ENCODE data around the gene CHMP2B.

CHMP2B gene

GRCh38 chr3:87206070-87206469, 21.0 kb upstream of the CHMP2B start:
- no peaks in the 10 kb centered on the region for H3K27me3 ChIP-seq (ENCODE audit: low read depth)
- H3K4me1 ChIP-seq, result peaks cover 27% of the 10 kb centered on the region
- H3K9me3 ChIP-seq, result no peaks in the 10 kb centered on the region
- DNase-seq (ENCODE audit: low spot score in 2 of 2), result no peak
- H3K4me3 ChIP-seq, result no peak overlapping the region
- H3K36me3 ChIP-seq (replicated peaks), result no peaks in the 10 kb centered on the region
- in situ Hi-C loops (cut with MboI; ENCODE audit: low sequenced_read_pairs), result no loop called here

GRCh38 chr3:87206635-87207034, 20.5 kb upstream of the CHMP2B start:
- peak in 1 of 2 experiments; percentile 79 for DNase-seq (ENCODE audit: low spot score in 2 of 2)
- Histone ChIP-seq H3K36me3 (replicated peaks) (no peaks in the 10 kb centered on the region), H3K9me3 (no peaks in the 10 kb centered on the region), H3K4me1 (peaks cover 27% of the 10 kb centered on the region), H3K4me3 (no peak overlapping the region), H3K27me3 (ENCODE audit: low read depth) (no peaks in the 10 kb centered on the region)
- in situ Hi-C loops (cut with MboI; ENCODE audit: low sequenced_read_pairs), result no loop called here

GRCh38 chr3:87207460-87207859, 19.6 kb upstream of the CHMP2B start:
- DNase-seq (ENCODE audit: low spot score in 2 of 2), result peak in 1 of 2 experiments; percentile 57

GRCh38 chr3:87209111-87209510, 18.0 kb upstream of the CHMP2B start:
- no peak for DNase-seq (ENCODE audit: low spot score in 2 of 2)
- in situ Hi-C loops (cut with MboI; ENCODE audit: low sequenced_read_pairs), result no loop called here
- no peaks in the 10 kb centered on the region for H3K36me3 ChIP-seq (replicated peaks)
- no peak overlapping the region for H3K4me3 ChIP-seq
- H3K27me3 ChIP-seq (ENCODE audit: low read depth), result no peaks in the 10 kb centered on the region
- peaks cover 24% of the 10 kb centered on the region for H3K4me1 ChIP-seq
- no peaks in the 10 kb centered on the region for H3K9me3 ChIP-seq

More at GRCh38 chr3:87207460-87207859, 19.6 kb upstream of the CHMP2B start:
- in situ Hi-C loops (cut with MboI; ENCODE audit: low sequenced_read_pairs), result no loop called here
- H3K4me1 ChIP-seq, result peaks cover 27% of the 10 kb centered on the region
- H3K9me3 ChIP-seq, result no peaks in the 10 kb centered on the region
- H3K27me3 ChIP-seq (ENCODE audit: low read depth), result no peaks in the 10 kb centered on the region
- no peaks in the 10 kb centered on the region for H3K36me3 ChIP-seq (replicated peaks)
- no peak overlapping the region for H3K4me3 ChIP-seq

GRCh38 chr3:87218560-87218959, 8.5 kb upstream of the CHMP2B start:
- in situ Hi-C loops (cut with MboI; ENCODE audit: low sequenced_read_pairs), result no loop called here

GRCh38 chr3:87219611-87220010, 7.5 kb upstream of the CHMP2B start:
- Histone ChIP-seq H3K4me1 (no peaks in the 10 kb centered on the region), H3K27me3 (ENCODE audit: low read depth) (no peaks in the 10 kb centered on the region), H3K36me3 (replicated peaks) (no peaks in the 10 kb centered on the region), H3K9me3 (no peaks in the 10 kb centered on the region), H3K4me3 (no peak overlapping the region)
- no peak for DNase-seq (ENCODE audit: low spot score in 2 of 2)
- in situ Hi-C loops (cut with MboI; ENCODE audit: low sequenced_read_pairs), result no loop called here

More at GRCh38 chr3:87218560-87218959, 8.5 kb upstream of the CHMP2B start:
- no peak for DNase-seq (ENCODE audit: low spot score in 2 of 2)
- no peaks in the 10 kb centered on the region for H3K9me3 ChIP-seq
- no peaks in the 10 kb centered on the region for H3K27me3 ChIP-seq (ENCODE audit: low read depth)
- no peaks in the 10 kb centered on the region for H3K36me3 ChIP-seq (replicated peaks)
- H3K4me1 ChIP-seq, result no peaks in the 10 kb centered on the region
- no peak overlapping the region for H3K4me3 ChIP-seq

- peaks cover 7% of the 10 kb centered on the region for H3K4me1 ChIP-seq
- no peaks in the 10 kb centered on the region for H3K9me3 ChIP-seq
- H3K4me3 ChIP-seq, result no peak overlapping the region
- no peaks in the 10 kb centered on the region for H3K27me3 ChIP-seq (ENCODE audit: low read depth)
- H3K36me3 ChIP-seq (replicated peaks), result no peaks in the 10 kb centered on the region; the same call in 1 of the 2 replicates
- DNase-seq (ENCODE audit: low spot score in 2 of 2), result no peak
- in situ Hi-C loops (cut with MboI; ENCODE audit: low sequenced_read_pairs), result no loop called here
Observed at GRCh38 chr3:87225659-87226058, 1.4 kb upstream of the CHMP2B start.

GRCh38 chr3:87227835-87228144, 681 bp downstream of the CHMP2B start:
- no peak for DNase-seq (ENCODE audit: low spot score in 2 of 2)
- Histone ChIP-seq H3K36me3 (replicated peaks) (no peaks in the 10 kb centered on the region; the same call in 1 of the 2 replicates), H3K4me3 (peak overlapping the region; percentile 90), H3K9me3 (no peaks in the 10 kb centered on the region), H3K4me1 (peaks cover 7% of the 10 kb centered on the region), H3K27me3 (ENCODE audit: low read depth) (no peaks in the 10 kb centered on the region)
- in situ Hi-C loops (cut with MboI; ENCODE audit: low sequenced_read_pairs), result no loop called here

GRCh38 chr3:87228316-87228715, 1.2 kb downstream of the CHMP2B start:
- DNase-seq (ENCODE audit: low spot score in 2 of 2), result no peak
- Histone ChIP-seq H3K9me3 (no peaks in the 10 kb centered on the region), H3K4me1 (peaks cover 7% of the 10 kb centered on the region), H3K27me3 (ENCODE audit: low read depth) (no peaks in the 10 kb centered on the region), H3K36me3 (replicated peaks) (no peaks in the 10 kb centered on the region; the same call in 1 of the 2 replicates), H3K4me3 (peak overlapping the region; percentile 90)
- in situ Hi-C loops (cut with MboI; ENCODE audit: low sequenced_read_pairs), result no loop called here

GRCh38 chr3:87229113-87229512, 2.0 kb downstream of the CHMP2B start:
- in situ Hi-C loops (cut with MboI; ENCODE audit: low sequenced_read_pairs), result no loop called here
- no peak overlapping the region for H3K4me3 ChIP-seq

GRCh38 chr3:87233805-87234204, 6.7 kb downstream of the CHMP2B start:
- Histone ChIP-seq H3K4me3 (no peak overlapping the region), H3K27me3 (ENCODE audit: low read depth) (no peaks in the 10 kb centered on the region), H3K36me3 (replicated peaks) (no peaks in the 10 kb centered on the region; the same call in 1 of the 2 replicates), H3K4me1 (0 out of 2 replicates have a peak, but pooled peaks cover 2% of the 10 kb centered on the region), H3K9me3 (no peaks in the 10 kb centered on the region)
- in situ Hi-C loops (cut with MboI; ENCODE audit: low sequenced_read_pairs), result no loop called here
- DNase-seq (ENCODE audit: low spot score in 2 of 2), result no peak

More at GRCh38 chr3:87229113-87229512, 2.0 kb downstream of the CHMP2B start:
- Histone ChIP-seq H3K27me3 (ENCODE audit: low read depth) (no peaks in the 10 kb centered on the region), H3K9me3 (no peaks in the 10 kb centered on the region), H3K36me3 (replicated peaks) (no peaks in the 10 kb centered on the region; the same call in 1 of the 2 replicates), H3K4me1 (peaks cover 7% of the 10 kb centered on the region)
- no peak for DNase-seq (ENCODE audit: low spot score in 2 of 2)

GRCh38 chr3:87236093-87236492, 9.0 kb downstream of the CHMP2B start:
- in situ Hi-C loops (cut with MboI; ENCODE audit: low sequenced_read_pairs), result no loop called here
- DNase-seq (ENCODE audit: low spot score in 2 of 2), result no peak

GRCh38 chr3:87246662-87247429, 19.7 kb downstream of the CHMP2B start:
- in situ Hi-C loops (cut with MboI; ENCODE audit: low sequenced_read_pairs), result no loop called here
- H3K9me3 ChIP-seq, result no peaks in the 10 kb centered on the region
- no peak for DNase-seq (ENCODE audit: low spot score in 2 of 2)
- no peaks in the 10 kb centered on the region for H3K27me3 ChIP-seq (ENCODE audit: low read depth)
- H3K4me1 ChIP-seq, result peaks cover 7% of the 10 kb centered on the region
- H3K4me3 ChIP-seq, result no peak overlapping the region
- H3K36me3 ChIP-seq (replicated peaks), result peaks cover 14% of the 10 kb centered on the region

More at GRCh38 chr3:87236093-87236492, 9.0 kb downstream of the CHMP2B start:
- Histone ChIP-seq H3K9me3 (no peaks in the 10 kb centered on the region), H3K4me3 (no peak overlapping the region), H3K27me3 (ENCODE audit: low read depth) (no peaks in the 10 kb centered on the region), H3K36me3 (replicated peaks) (no peaks in the 10 kb centered on the region; the same call in 1 of the 2 replicates), H3K4me1 (no peaks in the 10 kb centered on the region)

GRCh38 chr3:87247430-87247773, 20.3 kb downstream of the CHMP2B start:
- Histone ChIP-seq H3K4me3 (no peak overlapping the region), H3K4me1 (peaks cover 6% of the 10 kb centered on the region), H3K9me3 (no peaks in the 10 kb centered on the region), H3K27me3 (ENCODE audit: low read depth) (no peaks in the 10 kb centered on the region), H3K36me3 (replicated peaks) (peaks cover 14% of the 10 kb centered on the region)
- in situ Hi-C loops (cut with MboI; ENCODE audit: low sequenced_read_pairs), result no loop called here
- no peak for DNase-seq (ENCODE audit: low spot score in 2 of 2)
